ENCODE data around the gene YWHAB.
A peak's percentile ranks its signal among the peaks of the same experiment; 100 is the strongest.
"Not testable (repeated sequence)": the region's sequence is repeated elsewhere in the genome, so short reads cannot be mapped to it uniquely, and the experiment has no call there.

YWHAB gene

DNA sequence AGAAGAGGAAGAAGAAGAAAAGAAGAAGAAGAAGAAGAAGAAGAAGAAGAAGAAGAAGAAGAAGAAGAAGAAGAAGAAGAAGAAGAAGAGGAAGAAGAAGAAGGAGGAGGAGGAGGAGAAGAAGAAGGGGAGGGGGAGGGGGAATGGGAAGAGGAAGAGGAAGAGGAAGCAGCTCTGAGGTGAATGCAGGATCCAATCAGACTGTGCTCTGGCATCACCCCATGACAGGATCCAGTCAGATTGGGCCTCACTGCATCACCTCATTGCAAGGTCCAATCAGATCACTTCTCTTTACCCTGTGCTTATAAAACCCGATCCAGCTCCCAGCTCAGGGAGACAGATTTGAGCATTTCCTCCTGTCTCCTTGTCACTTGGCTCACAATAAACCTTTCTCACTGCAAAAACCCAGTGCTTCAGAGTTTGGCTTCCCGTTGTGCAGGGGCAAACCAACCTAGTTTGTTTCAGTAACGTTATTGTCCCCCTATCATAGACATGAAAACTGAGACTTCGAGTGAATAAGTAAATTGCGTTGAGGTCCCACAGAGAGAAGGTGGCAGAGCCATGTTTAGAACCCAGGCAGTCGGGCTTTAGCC, 28.6 kb upstream of the YWHAB start:
- H3K4me3 ChIP-seq (ENCODE audit: low read length), result no peak overlapping the region
- TF ChIP-seq ZNF274 (IDR thresholded peaks at IDR 0.05; ENCODE audit: low read depth, low read length), result no peak

- H3K4me3 ChIP-seq (ENCODE audit: low read length), result no peak overlapping the region
- no peak for TF ChIP-seq ZNF274 (IDR thresholded peaks at IDR 0.05; ENCODE audit: low read depth, low read length)
Observed at GRCh38 chr20:44858606-44859360, 26.7 kb upstream of the YWHAB start.

DNA sequence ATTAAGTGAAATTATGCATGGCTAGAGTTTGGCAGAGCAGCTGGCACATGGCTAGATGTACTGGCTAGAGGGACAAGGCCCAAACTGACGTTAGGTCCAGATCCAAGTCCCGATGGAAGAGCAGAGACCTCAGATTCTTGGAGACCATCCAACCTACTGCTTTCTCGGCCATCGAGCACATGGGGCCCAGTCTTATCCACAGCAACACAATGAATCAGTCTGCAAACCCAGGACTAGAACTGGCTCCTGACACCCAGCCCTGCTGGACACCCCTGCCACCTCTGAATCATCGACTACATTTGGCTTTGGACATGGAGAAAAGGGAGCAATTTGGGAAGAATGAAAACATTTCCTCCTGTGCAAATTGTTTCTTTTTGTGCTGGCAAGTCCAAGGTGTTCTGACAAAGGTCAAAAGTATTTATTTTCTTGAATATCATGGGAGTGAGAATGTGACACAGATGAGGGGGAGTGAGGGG, 23.9 kb upstream of the YWHAB start:
- no peak for TF ChIP-seq ZNF274 (IDR thresholded peaks at IDR 0.05; ENCODE audit: low read depth, low read length)
- H3K4me3 ChIP-seq (ENCODE audit: low read length), result no peak overlapping the region

GRCh38 chr20:44862286-44862685, 23.2 kb upstream of the YWHAB start:
- TF ChIP-seq ZNF274 (IDR thresholded peaks at IDR 0.05; ENCODE audit: low read depth, low read length), result no peak
- no peak overlapping the region for H3K4me3 ChIP-seq (ENCODE audit: low read length)

DNA sequence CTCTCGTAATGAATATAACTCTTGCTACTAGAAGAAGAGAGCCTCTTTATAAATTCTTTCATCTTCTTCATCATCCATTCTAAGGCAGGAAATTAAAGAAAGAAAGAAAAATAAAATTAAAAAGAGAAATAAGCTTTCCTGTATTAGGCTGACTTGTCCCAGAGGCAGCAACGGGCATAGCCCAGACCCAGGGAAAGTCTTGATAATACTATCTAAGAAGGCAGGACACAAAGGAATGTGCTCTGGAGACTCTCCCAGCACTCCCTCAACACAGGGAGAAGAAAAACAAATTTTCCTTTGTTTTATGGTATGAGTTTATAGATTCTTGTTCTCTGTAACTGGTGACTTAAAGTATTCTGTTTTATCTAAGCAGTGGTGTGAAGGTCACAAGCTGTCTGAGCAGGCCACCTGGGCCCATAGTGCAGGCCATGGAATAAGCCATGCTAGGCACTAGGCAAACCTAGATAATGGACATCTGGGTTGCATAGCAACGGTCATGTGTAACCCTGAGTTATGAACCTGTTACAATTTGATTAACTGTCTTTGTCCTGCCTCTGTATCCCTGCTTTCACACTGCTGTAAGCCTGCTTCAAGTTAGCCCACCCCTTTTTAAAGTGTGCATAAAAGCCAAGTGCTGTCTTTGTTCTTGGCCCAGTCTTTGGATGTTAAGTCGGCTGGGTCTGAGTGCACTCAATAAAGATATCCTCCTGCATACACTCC, 22.0 kb upstream of the YWHAB start:
- H3K4me3 ChIP-seq (ENCODE audit: low read length), result not testable (repeated sequence)

DNA sequence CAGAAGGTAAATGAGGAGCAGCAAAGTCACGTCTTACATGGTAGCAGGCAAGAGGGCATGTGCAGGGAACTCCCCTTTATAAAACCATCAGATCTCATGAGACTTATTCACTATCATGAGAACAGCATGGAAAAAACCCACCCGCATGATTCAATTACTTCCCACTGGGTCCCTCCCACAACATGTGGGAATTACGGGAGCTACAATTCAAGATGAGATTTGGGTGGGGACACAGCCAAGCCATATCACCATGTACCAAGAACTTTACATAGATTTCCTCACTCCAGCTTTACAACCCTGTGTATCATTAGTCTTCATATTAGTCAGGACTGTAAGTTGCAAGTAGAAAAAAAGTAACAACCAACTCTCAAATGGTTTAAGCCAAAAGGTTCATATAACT, 21.0 kb upstream of the YWHAB start:
- H3K4me3 ChIP-seq (ENCODE audit: low read length), result not testable (repeated sequence)

- TF ChIP-seq ZNF274 (IDR thresholded peaks at IDR 0.05; ENCODE audit: low read depth, low read length), result no peak
- no peak overlapping the region for H3K4me3 ChIP-seq (ENCODE audit: low read length)
Observed at GRCh38 chr20:44866703-44867335, 18.7 kb upstream of the YWHAB start.

DNA sequence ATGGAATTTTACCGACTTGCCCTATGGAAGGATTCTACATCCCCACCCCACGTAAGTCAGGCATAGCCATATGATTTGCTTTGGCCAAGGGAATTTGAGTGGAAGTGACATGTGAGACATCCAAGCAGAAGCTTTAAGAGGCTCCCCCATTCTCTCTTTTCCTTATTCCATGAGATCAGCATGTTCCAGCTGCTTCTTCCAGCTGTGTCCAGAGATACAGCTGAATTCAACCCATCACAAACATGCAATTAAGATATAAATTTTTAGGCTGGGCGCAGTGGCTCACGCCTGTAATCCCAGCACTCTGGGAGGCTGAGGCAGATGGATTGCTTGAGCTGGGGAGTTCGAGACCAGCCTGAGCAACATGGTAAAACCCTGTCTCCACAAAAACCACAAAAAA, 16.0 kb upstream of the YWHAB start:
- no peak for TF ChIP-seq ZNF274 (IDR thresholded peaks at IDR 0.05; ENCODE audit: low read depth, low read length)
- no peak overlapping the region for H3K4me3 ChIP-seq (ENCODE audit: low read length)

DNA sequence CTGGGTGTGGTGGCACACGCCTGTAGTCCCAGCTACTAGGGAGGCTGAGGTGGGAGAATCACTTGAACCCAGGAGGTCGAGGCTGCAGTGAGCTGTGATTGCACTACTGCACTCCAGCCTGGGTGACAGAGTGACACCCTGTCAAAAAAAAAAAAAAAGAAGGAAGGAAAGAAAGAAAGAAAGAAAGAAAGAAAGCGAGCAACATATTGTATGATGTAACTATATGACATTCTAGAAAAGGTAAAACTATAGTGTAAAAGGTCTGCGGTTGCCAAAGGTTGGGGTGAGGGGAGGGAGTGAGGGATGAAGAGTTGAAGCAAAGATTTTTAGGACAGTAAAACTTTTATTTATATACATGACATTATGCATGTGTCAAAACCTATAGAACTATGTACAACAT, 3.1 kb upstream of the YWHAB start:
- H3K4me3 ChIP-seq (ENCODE audit: low read length), result not testable (repeated sequence)

DNA sequence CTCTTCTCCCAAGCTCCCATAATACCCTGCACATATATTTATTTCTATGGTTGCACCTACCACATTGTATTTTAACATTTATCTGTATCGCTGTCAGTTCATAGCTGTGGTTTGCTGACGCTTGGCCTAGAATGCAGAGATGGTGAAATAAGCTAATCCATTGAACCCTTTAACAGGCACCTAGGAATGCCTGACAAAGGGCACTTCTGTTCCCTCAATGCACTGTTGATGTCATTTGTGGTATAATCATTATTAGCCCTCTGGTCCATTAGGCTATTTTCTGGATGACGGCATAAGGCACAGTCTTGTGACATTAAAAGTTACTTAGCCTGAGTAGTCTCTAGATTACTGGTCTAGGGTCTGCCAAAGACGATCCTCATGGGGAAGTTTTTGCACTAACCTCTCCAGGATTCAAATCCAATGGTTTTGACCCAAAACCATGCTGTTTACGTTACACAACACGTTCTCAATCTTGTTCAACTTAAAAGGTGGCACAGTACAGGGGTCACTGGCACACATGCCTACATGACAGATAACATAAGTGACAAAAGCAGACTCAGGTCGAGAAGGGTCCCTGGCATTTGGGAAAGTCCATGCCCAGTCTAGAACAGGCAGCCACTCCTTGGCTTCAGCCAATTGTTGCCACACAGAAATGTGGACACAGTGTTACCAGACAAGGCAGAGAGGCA, 2.1 kb upstream of the YWHAB start:
- TF ChIP-seq ZNF274 (IDR thresholded peaks at IDR 0.05; ENCODE audit: low read depth, low read length), result no peak
- H3K4me3 ChIP-seq (ENCODE audit: low read length), result no peak overlapping the region

DNA sequence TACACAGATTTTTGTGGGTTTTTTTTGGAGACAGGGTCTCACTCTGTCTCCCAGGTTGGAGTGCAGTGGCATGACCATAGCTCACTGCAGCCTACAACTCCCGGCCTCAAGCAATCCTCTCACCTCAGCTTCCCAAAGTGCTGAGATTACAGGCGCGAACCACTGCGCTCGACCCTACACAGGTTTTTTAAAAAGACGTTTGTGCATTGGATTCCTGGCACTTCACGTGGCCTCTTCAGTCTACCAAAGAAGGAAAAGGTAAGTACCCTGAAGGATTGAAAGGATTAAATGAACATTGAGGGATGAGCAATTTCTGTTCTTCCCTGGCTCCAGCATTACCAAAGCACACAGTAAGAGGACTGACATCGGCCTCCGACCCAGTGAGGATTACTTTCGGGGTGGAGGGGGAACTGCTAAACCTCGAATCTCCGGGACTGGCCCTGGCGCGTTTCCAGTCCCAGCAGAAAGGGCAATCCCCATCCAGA, 556 bp upstream of the YWHAB start:
- peak overlapping the region; percentile 71 for H3K4me3 ChIP-seq (ENCODE audit: low read length)
- TF ChIP-seq ZNF274 (IDR thresholded peaks at IDR 0.05; ENCODE audit: low read depth, low read length), result no peak

DNA sequence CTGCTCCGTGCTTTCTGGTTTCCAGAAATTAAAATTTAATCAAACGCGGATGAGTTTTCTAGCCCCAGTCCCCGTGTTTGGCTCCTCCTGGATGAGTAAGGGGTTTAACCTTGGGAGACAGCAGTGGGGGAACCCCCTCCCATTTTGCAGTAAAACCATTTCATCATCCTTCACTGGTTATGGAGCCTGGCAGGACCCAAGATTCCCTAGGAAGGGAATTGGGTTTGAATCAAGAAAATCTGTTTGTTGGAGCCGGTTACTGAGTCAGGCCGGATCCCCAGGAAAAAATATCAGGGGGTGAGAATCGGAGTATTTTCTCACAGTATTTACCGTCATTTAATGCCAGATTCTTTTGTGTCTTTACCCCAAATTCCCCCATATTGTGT, 754 bp downstream of the YWHAB start:
- peak overlapping the region; percentile 98 for H3K4me3 ChIP-seq (ENCODE audit: low read length)
- no peak for TF ChIP-seq ZNF274 (IDR thresholded peaks at IDR 0.05; ENCODE audit: low read depth, low read length)

DNA sequence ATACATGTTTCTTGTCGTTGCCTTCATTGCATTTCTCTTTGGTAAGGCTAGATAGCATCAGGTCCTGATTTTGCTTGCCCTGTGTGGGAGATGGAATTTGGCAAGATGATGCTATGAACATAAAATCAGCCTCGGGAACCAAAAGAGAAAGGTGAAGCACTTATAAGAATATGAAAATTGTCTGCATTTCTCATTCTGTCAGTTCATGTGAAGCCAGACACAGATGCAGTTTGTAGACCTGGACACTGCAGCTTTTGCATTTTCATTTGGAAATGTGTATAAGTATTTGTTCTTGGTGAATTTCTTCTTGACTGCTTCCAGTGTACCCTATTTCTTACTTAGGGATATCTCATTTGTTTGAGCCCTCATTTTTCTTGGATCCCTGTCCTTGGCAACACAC, 1.3 kb downstream of the YWHAB start:
- no peak for TF ChIP-seq ZNF274 (IDR thresholded peaks at IDR 0.05; ENCODE audit: low read depth, low read length)
- peak overlapping the region; percentile 98 for H3K4me3 ChIP-seq (ENCODE audit: low read length)

DNA sequence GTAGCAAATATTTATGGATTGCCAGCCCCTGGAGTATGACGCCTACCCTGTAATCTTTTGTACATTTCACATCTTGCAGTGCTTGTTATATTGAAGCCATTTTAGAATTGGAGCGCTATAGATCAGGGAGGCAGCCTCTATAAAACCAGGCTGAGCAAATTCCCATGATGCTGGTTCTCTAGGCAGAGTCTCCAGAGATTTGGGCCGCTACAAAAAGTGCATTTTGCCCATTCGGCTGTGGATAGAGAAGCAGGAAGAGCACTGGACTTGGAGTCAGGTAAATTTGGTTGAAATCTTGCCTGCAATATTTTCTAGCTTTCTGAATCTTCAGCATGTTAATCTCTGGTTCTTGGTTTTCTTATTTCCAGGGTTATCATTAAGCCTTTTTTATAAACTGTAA, 2.0 kb downstream of the YWHAB start:
- H3K4me3 ChIP-seq (ENCODE audit: low read length), result peak overlapping the region; percentile 98

More for the DNA sequence above, 2.0 kb downstream of the YWHAB start:
- no peak for TF ChIP-seq ZNF274 (IDR thresholded peaks at IDR 0.05; ENCODE audit: low read depth, low read length)

All from GM08714 (cell line).